Stomach smooth muscle (tissue), 2 donors: ENCODE measurements around the gene AQR.

ENCODE experiments used
- H3K27ac ChIP-seq: one replicate; pipeline ENCODE4 v1.7.0; 2013; ENCODE audit warnings: mild to moderate bottlenecking, low read length, inconsistent platforms
- H3K27me3 ChIP-seq, 2 donors: one replicate each; pipeline ENCODE4 v1.7.0; 2013; ENCODE audit warnings: low read length in 2 of 2; ENCODE audit not compliant: insufficient read depth in 2 of 2, control insufficient read depth in 1 of 2
- H3K36me3 ChIP-seq, 2 donors: one replicate each; pipeline ENCODE4 v1.7.0; 2013; ENCODE audit warnings: low read length in 2 of 2; ENCODE audit not compliant: control insufficient read depth in 2 of 2, insufficient read depth in 2 of 2
- H3K4me1 ChIP-seq: one replicate; pipeline ENCODE4 v1.7.0; 2013; ENCODE audit warnings: low read length; ENCODE audit not compliant: control insufficient read depth, insufficient read depth
- H3K4me3 ChIP-seq, 2 donors: one replicate each; pipeline ENCODE4 v1.7.0; 2013; ENCODE audit warnings: low read length in 2 of 2
- H3K9ac ChIP-seq, 2 donors: one replicate each; pipeline ENCODE4 v1.7.0; 2013; ENCODE audit warnings: low read length in 2 of 2, mild to moderate bottlenecking in 1 of 2
- H3K9me3 ChIP-seq, 2 donors: one replicate each; pipeline ENCODE4 v1.7.0; 2013; ENCODE audit warnings: low read length in 2 of 2; ENCODE audit not compliant: control insufficient read depth in 2 of 2
- donor health status: healthy.
- donor health status: Pancreatic carcinoma.

Gene AQR

GRCh38 chr15:34927726-34928125 is 41.8 kb downstream of the AQR start:
- Histone ChIP-seq H3K27me3 (no peaks in the 10 kb centered on the region), H3K4me3 (no peak overlapping the region), H3K9me3 (no peaks in the 10 kb centered on the region), H3K36me3 (peaks cover 20 to 26% of the 10 kb centered on the region in 2 donors), H3K27ac (no peak overlapping the region), H3K4me1 (no peaks in the 10 kb centered on the region), H3K9ac (no peak overlapping the region)

- Histone ChIP-seq H3K9ac (no peak overlapping the region), H3K27ac (no peak overlapping the region), H3K4me3 (no peak overlapping the region), H3K4me1 (no peaks in the 10 kb centered on the region), H3K27me3 (no peaks in the 10 kb centered on the region), H3K9me3 (no peaks in the 10 kb centered on the region), H3K36me3 (peaks cover 13 to 26% of the 10 kb centered on the region in 2 donors)
These were observed 55.2 kb downstream of the AQR start for GRCh38 chr15:34914317-34914716.

- Histone ChIP-seq H3K4me1 (peaks cover 6% of the 10 kb centered on the region), H3K27me3 (no peaks in the 10 kb centered on the region), H3K27ac (no peak overlapping the region), H3K9me3 (no peaks in the 10 kb centered on the region), H3K9ac (no peak overlapping the region), H3K4me3 (no peak overlapping the region), H3K36me3 (peaks cover 5 to 9% of the 10 kb centered on the region in 2 donors)
These were observed 64.5 kb downstream of the AQR start for GRCh38 chr15:34905047-34905446.

GRCh38 chr15:34904527-34904926 is 65.0 kb downstream of the AQR start:
- H3K36me3 ChIP-seq: peaks cover 5 to 9% of the 10 kb centered on the region in 2 donors
- H3K4me1 ChIP-seq: peaks cover 6% of the 10 kb centered on the region
- no peak overlapping the region for H3K27ac ChIP-seq
- H3K9me3 ChIP-seq: no peaks in the 10 kb centered on the region
- H3K27me3 ChIP-seq: no peaks in the 10 kb centered on the region
- H3K4me3 ChIP-seq: no peak overlapping the region
- H3K9ac ChIP-seq: no peak overlapping the region

- Histone ChIP-seq H3K9me3 (no peaks in the 10 kb centered on the region), H3K9ac (no peak overlapping the region), H3K4me3 (no peak overlapping the region), H3K36me3 (peaks cover 5 to 7% of the 10 kb centered on the region in 2 donors), H3K27ac (no peak overlapping the region), H3K4me1 (peaks cover 6% of the 10 kb centered on the region), H3K27me3 (no peaks in the 10 kb centered on the region)
These were observed 68.8 kb downstream of the AQR start for GRCh38 chr15:34900748-34901147.

GRCh38 chr15:34896183-34896582 is 73.4 kb downstream of the AQR start:
- Histone ChIP-seq H3K4me1 (peaks cover 6% of the 10 kb centered on the region), H3K27me3 (no peaks in the 10 kb centered on the region), H3K9me3 (peaks cover 2 to 7% of the 10 kb centered on the region in 2 donors), H3K4me3 (no peak overlapping the region), H3K27ac (no peak overlapping the region), H3K36me3 (peaks cover 14 to 16% of the 10 kb centered on the region in 2 donors), H3K9ac (no peak overlapping the region)

- peaks cover 2 to 7% of the 10 kb centered on the region in 2 donors for H3K9me3 ChIP-seq
- no peak overlapping the region for H3K27ac ChIP-seq
- no peaks in the 10 kb centered on the region for H3K27me3 ChIP-seq
- H3K4me1 ChIP-seq: no peaks in the 10 kb centered on the region
- no peak overlapping the region for H3K9ac ChIP-seq
- H3K36me3 ChIP-seq: peaks cover 11 to 16% of the 10 kb centered on the region in 2 donors
- H3K4me3 ChIP-seq: no peak overlapping the region
These were observed 75.6 kb downstream of the AQR start for GRCh38 chr15:34893967-34894366.

- no peaks in the 10 kb centered on the region for H3K27me3 ChIP-seq
- peaks cover 11 to 16% of the 10 kb centered on the region in 2 donors for H3K36me3 ChIP-seq
These were observed 76.5 kb downstream of the AQR start for GRCh38 chr15:34892963-34893591.

GRCh38 chr15:34890424-34890823 is 79.1 kb downstream of the AQR start:
- no peak overlapping the region for H3K27ac ChIP-seq
- peaks cover 7 to 16% of the 10 kb centered on the region in 2 donors for H3K36me3 ChIP-seq
- no peaks in the 10 kb centered on the region for H3K27me3 ChIP-seq
- no peak overlapping the region for H3K4me3 ChIP-seq
- H3K9me3 ChIP-seq: peaks cover 2 to 7% of the 10 kb centered on the region in 2 donors
- H3K4me1 ChIP-seq: no peaks in the 10 kb centered on the region
- H3K9ac ChIP-seq: no peak overlapping the region

More at GRCh38 chr15:34892963-34893591, 76.5 kb downstream of the AQR start:
- no peak overlapping the region for H3K9ac ChIP-seq
- no peak overlapping the region for H3K4me3 ChIP-seq
- H3K4me1 ChIP-seq: no peaks in the 10 kb centered on the region
- H3K27ac ChIP-seq: no peak overlapping the region
- peaks cover 2 to 7% of the 10 kb centered on the region in 2 donors for H3K9me3 ChIP-seq

- Histone ChIP-seq H3K9me3 (peaks cover 2 to 7% of the 10 kb centered on the region in 2 donors), H3K4me1 (no peaks in the 10 kb centered on the region), H3K27me3 (no peaks in the 10 kb centered on the region), H3K27ac (no peak overlapping the region), H3K4me3 (no peak overlapping the region), H3K36me3 (peaks cover 7 to 16% of the 10 kb centered on the region in 2 donors), H3K9ac (no peak overlapping the region)
These were observed 80.1 kb downstream of the AQR start for GRCh38 chr15:34889476-34889875.

GRCh38 chr15:34886134-34886533 is 83.4 kb downstream of the AQR start:
- H3K36me3 ChIP-seq: peaks cover 2 to 15% of the 10 kb centered on the region in 2 donors
- H3K9me3 ChIP-seq: no peaks in the 10 kb centered on the region
- H3K9ac ChIP-seq: no peak overlapping the region
- no peaks in the 10 kb centered on the region for H3K4me1 ChIP-seq
- H3K4me3 ChIP-seq: no peak overlapping the region
- no peak overlapping the region for H3K27ac ChIP-seq
- no peaks in the 10 kb centered on the region for H3K27me3 ChIP-seq
